GM13976 (cell line): ENCODE data around the gene COX18.

Source experiments
- DNase-seq: peaks from one replicate; pipeline ENCODE4 v3.0.0; 2012; ENCODE audit warnings: low spot score
- CTCF ChIP-seq: IDR thresholded peaks from 2 replicates; pipeline ENCODE4 v1.5.1; 2012; ENCODE audit warnings: borderline replicate concordance, mild to moderate bottlenecking; ENCODE audit not compliant: insufficient read depth; ENCODE audit errors: extremely low read depth, missing control alignments, control extremely low read depth
- in situ Hi-C: fragments of 300-500 bp; cut with MboI; formaldehyde crosslinking; loops from one replicate; pipeline ENCODE4 v1.12.0; 2022; ENCODE audit warnings: low sequenced_read_pairs, mixed read lengths, inconsistent platforms; ENCODE audit not compliant: unreplicated experiment

COX18 gene

GRCh38 chr4:73092868-73093267 is 23.4 kb upstream of the COX18 start:
- no peak for DNase-seq
- no peak for TF ChIP-seq CTCF
- in situ Hi-C loops, result no loop called here

DNA sequence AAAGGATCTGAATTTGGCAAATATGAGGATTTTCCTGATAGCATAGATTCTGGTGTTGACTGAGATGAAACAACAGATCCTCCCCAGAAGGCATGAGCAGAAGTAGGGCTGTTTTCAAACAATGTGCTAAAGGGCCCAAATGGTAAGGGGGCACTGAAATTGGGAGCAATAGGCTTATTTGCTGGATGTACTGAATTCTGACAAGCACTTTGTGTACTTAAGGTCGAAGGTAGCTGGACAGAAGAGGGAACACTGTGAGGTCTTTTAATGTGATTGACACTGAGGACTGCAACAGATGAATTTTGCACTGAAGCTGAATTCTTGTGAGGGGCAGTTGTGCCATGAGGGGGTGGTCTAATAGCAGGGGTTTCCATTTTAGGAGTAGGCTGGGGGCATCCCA is 21.2 kb upstream of the COX18 start:
- no peak for DNase-seq
- in situ Hi-C loops, result no loop called here
- TF ChIP-seq CTCF, result no peak

GRCh38 chr4:73087871-73088270 is 18.4 kb upstream of the COX18 start:
- in situ Hi-C loops, result no loop called here
- no peak for TF ChIP-seq CTCF

DNA sequence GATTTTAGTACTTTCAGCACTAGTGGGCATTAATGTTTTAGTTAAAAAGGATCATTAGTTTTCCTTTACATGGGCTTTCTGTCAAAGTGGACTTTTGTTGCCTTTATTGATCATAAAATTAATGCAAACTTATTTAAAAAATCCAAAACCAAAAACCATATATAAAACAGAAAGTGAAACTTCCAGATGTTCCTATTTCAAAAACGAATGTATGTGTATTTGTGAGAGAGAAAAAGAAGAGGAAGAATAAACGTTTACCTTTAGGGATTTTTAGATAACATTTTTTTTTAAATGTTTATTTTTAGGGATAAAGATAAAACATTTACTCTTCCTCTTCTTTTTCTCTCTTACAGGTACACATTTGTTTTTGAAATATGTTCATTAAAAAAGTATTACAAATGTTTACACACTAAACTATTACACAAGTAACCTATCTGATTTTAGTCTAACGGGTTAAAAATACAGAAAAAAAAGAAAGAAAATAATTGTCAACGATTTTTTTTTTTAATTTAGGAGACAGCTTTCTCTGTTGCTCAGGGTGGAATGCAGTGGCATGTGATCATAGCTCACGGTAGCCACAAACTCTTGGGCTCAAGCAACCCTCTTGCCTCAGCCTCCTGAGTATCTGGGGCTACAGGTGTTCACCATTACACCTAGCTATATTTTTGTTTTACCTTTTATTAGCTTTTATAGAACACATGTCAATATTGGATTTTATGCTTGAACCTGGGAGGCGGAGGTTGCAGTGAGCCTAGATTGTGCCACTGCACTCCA is 16.8 kb upstream of the COX18 start:
- no peak for DNase-seq
- no peak for TF ChIP-seq CTCF
- in situ Hi-C loops, result no loop called here

More at GRCh38 chr4:73087871-73088270, 18.4 kb upstream of the COX18 start:
- DNase-seq, result no peak

DNA sequence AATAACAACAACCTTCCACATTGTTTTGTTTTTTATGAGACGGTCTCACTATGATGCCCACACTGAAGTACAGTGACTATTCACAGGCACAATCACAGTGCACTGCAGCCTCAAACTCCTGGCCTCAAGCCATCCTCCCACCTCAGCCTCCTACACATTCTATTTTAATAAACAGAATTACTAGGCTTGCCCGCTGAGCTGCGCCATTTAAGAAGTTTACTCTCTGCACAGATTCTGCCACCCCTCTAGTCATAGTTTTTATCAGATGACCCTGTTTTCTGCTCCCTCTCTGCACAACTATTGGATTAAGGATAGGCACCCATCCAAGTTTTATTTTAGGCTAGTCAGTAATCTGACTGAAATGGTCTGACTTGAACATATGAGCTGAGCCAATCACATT is 11.3 kb upstream of the COX18 start:
- no peak for DNase-seq
- TF ChIP-seq CTCF, result no peak
- in situ Hi-C loops, result no loop called here

DNA sequence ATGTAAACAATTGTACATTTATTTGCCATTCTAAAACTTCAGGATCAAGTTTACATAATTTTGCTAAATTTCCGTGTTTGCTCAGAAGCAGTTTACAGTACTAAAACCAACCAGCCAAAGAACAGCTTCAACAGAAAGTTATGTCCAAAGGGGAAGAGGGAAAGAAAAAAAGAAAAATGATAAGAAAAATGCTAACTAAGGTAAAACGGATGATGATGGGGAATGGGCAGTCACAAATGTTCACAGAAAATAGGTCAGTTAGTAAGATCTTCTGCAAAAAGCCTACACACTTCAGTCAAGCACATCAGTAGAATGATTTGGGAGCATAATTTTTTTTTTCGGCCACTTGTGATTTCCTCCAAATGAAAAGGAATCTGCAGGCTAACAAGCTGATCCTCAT is 6.3 kb upstream of the COX18 start:
- no peak for DNase-seq
- no peak for TF ChIP-seq CTCF
- in situ Hi-C loops, result loop anchor here (10.0 kb wide), 1 partner anchor 179 kb away; the partner anchor contains the start of gene ANKRD17
